Measurements from ENCODE around the gene SMARCA4.
"Not testable (repeated sequence)": the region's sequence is repeated elsewhere in the genome, so short reads cannot be mapped to it uniquely, and the experiment has no call there.

DNA sequence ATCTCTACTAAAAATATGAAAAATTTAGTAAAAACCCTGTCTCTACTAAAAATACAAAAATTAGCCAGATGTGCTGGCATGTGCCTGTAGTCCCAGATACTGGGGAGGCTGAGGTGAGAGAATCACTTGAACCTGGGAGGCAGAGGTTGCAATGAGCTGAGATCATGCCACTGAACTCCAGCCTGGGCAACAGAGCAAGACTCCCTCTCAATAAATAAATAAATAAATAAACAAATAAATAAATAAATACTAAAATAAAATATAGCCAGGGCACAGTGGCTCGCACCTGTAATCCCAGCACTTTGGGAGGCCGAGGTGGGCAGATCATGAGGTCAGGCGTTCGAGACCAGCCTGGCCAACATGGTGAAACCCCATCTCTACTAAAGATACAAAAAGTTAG, 17.4 kb upstream of the SMARCA4 start:
- TF ChIP-seq FOXA1 (IDR thresholded peaks at IDR 0.05); L3MBTL2 (conservative IDR thresholded peaks at IDR 0.05): not testable (repeated sequence)
